Activated CD8-positive, alpha-beta T cell treated with anti-CD3 and anti-CD28 coated beads, Interleukin-2, amount 10 ng/mL, durations not matched to agents 7 days and 5 days (primary cell): Measurements from ENCODE around the gene SWSAP1. TPM values are rescaled to one million over a fixed set of nuclear protein-coding genes. Genes with fewer than 3 reads are reported as not detected.

ENCODE experiments used
- ATAC-seq: fragments of 150-1000 bp; cut with Tn5 transposase; one replicate; pipeline ENCODE4 v1.10.0; 2021; ENCODE audit warnings: moderate library complexity
- CTCF ChIA-PET: fragments of 350-600 bp; sonication (Branson Sonifier 250); formaldehyde crosslinking; loops from one replicate; lab custom pipeline; 2021; ENCODE audit warnings: antibody characterized with exemption; lab: Charles Lee
- POLR2A ChIA-PET: fragments of 350-600 bp; sonication (Branson Sonifier 250); formaldehyde crosslinking; loops from one replicate; lab custom pipeline; 2021; ENCODE audit warnings: antibody characterized with exemption; lab: Charles Lee
- DNase-seq: peaks from one replicate; pipeline ENCODE4 v3.0.0-alpha.2; 2020
- H3K27ac Mint-ChIP-seq: one replicate; pipeline ENCODE4 v1.8.0; 2021; ENCODE audit warnings: mild to moderate bottlenecking, mixed read lengths
- H3K27me3 Mint-ChIP-seq: one replicate; pipeline ENCODE4 v1.8.0; 2021; ENCODE audit warnings: low read depth, mixed read lengths
- H3K36me3 Mint-ChIP-seq: one replicate; pipeline ENCODE4 v1.8.0; 2021; ENCODE audit warnings: low read depth, mixed read lengths
- H3K4me1 Mint-ChIP-seq: one replicate; pipeline ENCODE4 v1.8.0; 2021; ENCODE audit warnings: low read depth, mixed read lengths
- H3K4me3 Mint-ChIP-seq: one replicate; pipeline ENCODE4 v1.8.0; 2021; ENCODE audit warnings: mild to moderate bottlenecking, mixed read lengths
- H3K9me3 Mint-ChIP-seq: one replicate; pipeline ENCODE4 v1.8.0; 2022; ENCODE audit warnings: mixed read lengths; ENCODE audit not compliant: insufficient read depth
- total RNA-seq, 2 experiments: library from RNA; stranded (reverse); gene quantifications; one replicate each; pipeline ENCODE4 v1.2.3, GENCODE V29; 2021

The SWSAP1 gene
- total RNA-seq, 2 experiments from 2014 or later = 3.1 to 3.4 TPM

DNA sequence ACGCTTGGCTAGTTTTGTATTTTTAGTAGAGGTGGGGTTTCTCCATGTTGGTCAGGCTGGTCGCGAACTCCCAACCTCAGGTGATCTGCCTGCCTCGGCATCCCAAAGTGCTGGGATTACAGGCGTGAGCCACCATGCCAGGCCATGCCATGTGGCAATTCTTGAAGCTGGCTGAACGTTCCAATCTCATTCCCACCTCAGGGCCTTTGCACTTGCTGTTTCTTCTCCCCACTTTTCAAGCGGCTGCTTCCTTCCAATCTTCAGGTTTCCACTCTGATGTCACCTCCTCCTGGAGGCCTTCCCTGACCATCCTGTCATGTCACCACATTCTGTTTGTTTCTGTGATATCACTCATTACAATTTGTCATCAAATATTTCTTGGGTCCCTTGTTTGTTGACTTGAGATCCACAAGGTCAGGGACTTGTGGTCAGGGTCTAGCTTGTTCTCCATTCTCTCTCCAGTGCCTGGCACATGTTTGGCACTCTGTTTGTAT, 5.4 kb downstream of the SWSAP1 start:
- Mint-ChIP-seq H3K27me3 (peaks cover 12% of the 10 kb centered on the region), H3K4me1 (peaks cover 58% of the 10 kb centered on the region), H3K9me3 (no peaks in the 10 kb centered on the region), H3K36me3 (peaks cover 23% of the 10 kb centered on the region), H3K4me3 (peak overlapping the region; percentile 84), H3K27ac (peak overlapping the region; percentile 98)
- CTCF ChIA-PET = interaction anchor here (0.6 to 2.7 kb wide), 12 partner anchors 10 to 103 kb away, joined by 3 to 36 read pairs (median 16); partner anchors contain the start of genes CCDC159, ODAD3, PRKCSH and TMEM205
- ATAC-seq = no peak
- POLR2A ChIA-PET = interaction anchor here (1.4 kb wide), 1 partner anchor 291 kb away, joined by 7 read pairs; the partner anchor contains the start of gene LDLR
- DNase-seq = no peak

DNA sequence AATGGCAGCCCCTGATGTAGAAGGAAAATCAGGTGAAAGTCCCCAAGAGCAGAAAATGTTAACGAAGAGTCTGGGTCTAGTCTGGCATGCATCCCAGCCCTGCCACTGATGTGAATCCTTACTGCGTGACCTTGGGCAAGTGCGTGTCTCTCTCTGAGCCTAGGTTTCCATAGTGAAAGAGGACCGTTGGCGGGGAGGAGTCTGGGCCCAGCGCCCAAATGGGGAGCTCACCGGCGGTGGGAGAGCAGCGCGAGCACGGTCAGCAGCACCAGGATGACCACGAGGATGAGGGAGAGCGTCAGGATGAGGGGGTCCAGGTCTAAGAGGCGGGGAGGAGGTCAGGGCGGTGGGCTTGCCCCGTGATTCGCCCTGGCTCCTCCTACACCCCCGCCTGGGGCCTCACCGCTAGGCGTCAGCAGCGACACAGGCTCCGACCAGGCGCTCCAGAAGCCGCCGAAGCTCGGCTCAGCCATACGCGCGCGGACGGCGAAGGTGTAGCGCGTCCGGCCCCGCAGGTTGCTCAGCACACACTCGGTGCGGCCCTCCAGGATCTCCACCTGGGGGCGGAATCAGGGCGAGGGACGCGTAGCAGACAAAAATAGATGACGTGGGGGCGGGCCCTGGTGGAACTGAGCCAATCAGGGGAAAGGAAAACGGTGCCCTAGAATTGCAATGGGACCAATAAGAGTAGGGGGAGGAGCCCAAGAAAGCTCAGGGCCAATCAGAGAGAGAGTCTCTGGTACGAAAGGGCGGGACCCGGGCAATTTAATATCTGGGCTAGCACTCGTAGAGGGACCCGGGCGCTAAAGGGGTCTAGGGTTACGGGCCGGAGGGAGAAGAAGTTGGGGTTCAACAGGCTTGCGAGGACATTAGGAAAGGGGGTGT, 6.4 kb downstream of the SWSAP1 start:
- POLR2A ChIA-PET = interaction anchor here (0.5 to 1.8 kb wide), 19 partner anchors 10 to 1413 kb away, joined by 3 to 7 read pairs (median 3); partner anchors contain the start of genes LDLR, ODAD3, RAB3D and ZNF653
- peak overlapping the region; percentile 84 for H3K4me3 Mint-ChIP-seq
- H3K36me3 Mint-ChIP-seq = peaks cover 19% of the 10 kb centered on the region
- H3K27me3 Mint-ChIP-seq = peaks cover 12% of the 10 kb centered on the region
- ATAC-seq (peak; percentile 86), DNase-seq (peak; percentile 99)
- H3K4me1 Mint-ChIP-seq = peaks cover 54% of the 10 kb centered on the region
- CTCF ChIA-PET = interaction anchor here (0.6 to 2.7 kb wide), 41 partner anchors 10 to 663 kb away, joined by 3 to 36 read pairs (median 5); partner anchors contain the start of genes CCDC159, DNM2, ECSIT and ELAVL3
- peak overlapping the region; percentile 98 for H3K27ac Mint-ChIP-seq
- no peaks in the 10 kb centered on the region for H3K9me3 Mint-ChIP-seq

DNA sequence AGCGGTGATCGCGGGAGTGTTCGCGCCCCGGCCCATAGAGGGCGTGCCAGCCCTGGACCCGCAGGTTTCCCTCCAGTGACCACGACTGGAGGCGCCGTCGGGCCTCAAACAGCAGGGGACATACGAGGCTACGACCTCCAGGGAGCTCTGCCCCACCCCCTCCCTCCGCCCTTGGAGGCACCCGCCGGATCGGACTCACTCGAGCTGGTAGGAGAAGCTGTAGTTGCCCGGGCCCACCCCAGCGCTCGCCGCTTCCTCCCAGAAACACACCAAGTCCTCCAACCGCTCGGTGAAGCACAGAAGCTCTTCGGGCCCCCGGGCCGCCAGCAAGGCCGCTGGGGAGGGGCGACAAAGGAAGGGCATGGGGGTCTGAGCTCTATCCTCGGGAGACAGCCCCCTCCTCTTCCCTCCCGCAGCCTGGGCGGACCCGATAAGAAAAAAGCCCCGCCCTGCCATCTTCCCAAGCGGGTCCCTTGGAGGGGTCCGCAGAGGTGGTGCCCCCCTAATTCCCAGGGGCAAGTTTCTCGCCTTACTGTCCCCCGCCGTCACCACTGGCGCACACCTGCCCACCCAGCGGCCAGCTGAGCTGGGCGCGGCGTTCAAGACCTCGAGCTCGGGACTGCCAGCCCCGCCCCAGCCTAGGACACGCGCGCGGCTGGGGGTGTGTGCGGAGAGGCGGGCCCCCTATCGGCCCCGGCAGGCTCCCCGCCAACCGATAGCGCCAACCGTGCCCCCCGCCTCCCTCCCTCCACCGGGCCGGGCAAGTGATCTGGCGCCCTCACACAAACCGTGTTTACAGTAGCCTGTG, 8.6 kb downstream of the SWSAP1 start:
- Mint-ChIP-seq H3K36me3 (peaks cover 5% of the 10 kb centered on the region), H3K27me3 (peaks cover 12% of the 10 kb centered on the region), H3K4me3 (peak overlapping the region; percentile 71), H3K27ac (peak overlapping the region; percentile 75), H3K9me3 (no peaks in the 10 kb centered on the region), H3K4me1 (peaks cover 42% of the 10 kb centered on the region)
- no peak for ATAC-seq
- DNase-seq = peak; percentile 67
- CTCF ChIA-PET = interaction anchor here (0.8 to 1.6 kb wide), 17 partner anchors 9 to 312 kb away, joined by 3 to 13 read pairs (median 4); partner anchors contain the start of genes CCDC159, ECSIT, ODAD3 and PRKCSH
- POLR2A ChIA-PET = interaction anchor here (0.6 to 1.2 kb wide), 3 partner anchors 8 to 60 kb away, joined by 3 to 4 read pairs (median 4); partner anchors contain the start of gene SWSAP1

DNA sequence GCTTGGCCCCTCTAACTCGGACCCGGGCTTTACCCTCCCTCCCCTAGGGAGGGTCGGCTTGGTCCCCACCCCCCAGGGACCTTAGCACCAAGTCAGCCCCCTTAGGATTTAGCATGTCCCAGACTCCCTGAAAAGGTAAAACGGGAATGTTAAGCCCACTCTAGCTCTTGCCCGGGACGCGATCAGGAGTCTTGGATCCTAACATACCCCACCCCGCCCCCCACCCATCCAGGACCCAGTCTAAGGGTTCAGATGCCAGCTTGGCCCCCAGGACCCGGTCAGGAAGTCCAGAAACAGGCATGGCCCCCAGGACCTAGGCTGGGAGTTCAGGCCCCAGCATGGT, 9.2 kb downstream of the SWSAP1 start:
- peaks cover 38% of the 10 kb centered on the region for H3K4me1 Mint-ChIP-seq
- no peak overlapping the region for H3K27ac Mint-ChIP-seq
- H3K27me3 Mint-ChIP-seq = peaks cover 12% of the 10 kb centered on the region
- no peak for DNase-seq
- no peaks in the 10 kb centered on the region for H3K9me3 Mint-ChIP-seq
- no peak for ATAC-seq
- H3K4me3 Mint-ChIP-seq = no peak overlapping the region
- H3K36me3 Mint-ChIP-seq = peaks cover 3% of the 10 kb centered on the region
- ChIA-PET CTCF (interaction anchor here (0.8 to 1.6 kb wide), 11 partner anchors 9 to 311 kb away, joined by 3 to 13 read pairs (median 5); partner anchors contain the start of genes CCDC159, ECSIT, ODAD3 and PRKCSH), POLR2A (interaction anchor here (1.2 kb wide), 1 partner anchor 9 kb away, joined by 4 read pairs; the partner anchor contains the start of gene SWSAP1)

DNA sequence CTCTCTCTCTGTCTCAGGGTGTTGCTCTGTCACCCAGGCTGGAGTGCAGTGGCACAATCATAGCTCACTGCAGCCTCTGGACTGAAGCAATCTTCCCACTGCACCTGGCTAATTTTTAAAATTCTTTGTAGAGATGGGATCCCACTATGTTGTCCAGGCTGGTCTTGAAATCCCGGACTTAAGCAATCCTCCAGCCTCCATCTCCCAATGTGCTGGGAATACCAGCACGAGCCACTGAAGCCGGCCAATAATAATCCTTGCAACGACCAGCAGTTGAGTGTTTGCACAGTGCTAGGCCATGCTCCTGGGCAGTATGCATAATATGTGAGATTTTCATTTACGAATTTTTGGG, 10.3 kb downstream of the SWSAP1 start:
- Mint-ChIP-seq H3K9me3 (no peaks in the 10 kb centered on the region), H3K27ac (no peak overlapping the region), H3K4me3 (no peak overlapping the region), H3K27me3 (peaks cover 12% of the 10 kb centered on the region), H3K4me1 (peaks cover 33% of the 10 kb centered on the region), H3K36me3 (peaks cover 3% of the 10 kb centered on the region)
- ATAC-seq = no peak
- ChIA-PET POLR2A (no interaction called here), CTCF (no interaction called here)
- no peak for DNase-seq

DNA sequence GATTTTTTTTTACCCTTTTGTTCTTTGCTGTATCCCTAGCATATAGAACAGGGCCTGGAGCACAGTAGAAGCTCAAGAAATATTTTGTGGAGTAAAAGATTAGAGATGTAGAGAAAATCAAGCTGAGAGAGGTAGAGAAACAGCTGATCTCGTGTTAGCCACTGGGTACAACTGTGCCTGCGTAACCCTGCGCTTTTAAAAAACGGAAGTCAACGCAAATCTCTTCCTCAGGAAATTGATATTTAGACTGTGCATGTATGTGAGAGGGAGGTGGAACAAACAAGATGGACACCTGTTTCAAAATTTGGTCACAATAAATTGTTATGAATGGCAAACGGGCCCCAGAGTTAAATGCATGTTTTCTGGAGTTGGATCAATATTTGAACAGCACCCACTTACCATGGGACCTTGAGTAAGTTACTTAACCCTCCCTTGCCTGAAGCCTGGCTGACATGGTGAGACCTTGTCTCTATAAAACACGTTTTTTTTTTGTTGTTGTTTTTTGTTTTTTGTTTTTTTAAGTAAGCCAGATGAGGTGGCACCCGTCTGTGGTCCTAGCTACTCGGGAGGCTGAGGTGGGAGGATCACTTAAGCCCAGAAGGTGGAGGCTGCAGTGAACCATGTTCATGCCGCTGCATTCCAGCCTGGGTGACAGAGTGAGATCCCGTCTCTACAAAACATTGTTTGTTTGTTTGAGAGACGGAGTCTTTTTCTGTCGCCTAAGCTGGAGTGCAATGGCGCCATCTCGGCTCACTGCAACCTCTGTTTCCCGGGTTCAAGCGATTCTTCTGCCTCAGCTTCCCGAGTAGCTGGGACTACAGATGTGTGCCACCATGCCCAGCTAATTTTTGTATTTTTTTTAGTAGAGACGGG, 12.9 kb downstream of the SWSAP1 start:
- Mint-ChIP-seq H3K4me3 (no peak overlapping the region), H3K27ac (no peak overlapping the region), H3K27me3 (peaks cover 12% of the 10 kb centered on the region), H3K36me3 (no peaks in the 10 kb centered on the region), H3K4me1 (peaks cover 14% of the 10 kb centered on the region), H3K9me3 (no peaks in the 10 kb centered on the region)
- DNase-seq (no peak), ATAC-seq (no peak)
- CTCF ChIA-PET = interaction anchor here (1.0 to 1.2 kb wide), 2 partner anchors 10 to 65 kb away, joined by 4 read pairs; no protein-coding TSS in a partner anchor
- POLR2A ChIA-PET = no interaction called here

DNA sequence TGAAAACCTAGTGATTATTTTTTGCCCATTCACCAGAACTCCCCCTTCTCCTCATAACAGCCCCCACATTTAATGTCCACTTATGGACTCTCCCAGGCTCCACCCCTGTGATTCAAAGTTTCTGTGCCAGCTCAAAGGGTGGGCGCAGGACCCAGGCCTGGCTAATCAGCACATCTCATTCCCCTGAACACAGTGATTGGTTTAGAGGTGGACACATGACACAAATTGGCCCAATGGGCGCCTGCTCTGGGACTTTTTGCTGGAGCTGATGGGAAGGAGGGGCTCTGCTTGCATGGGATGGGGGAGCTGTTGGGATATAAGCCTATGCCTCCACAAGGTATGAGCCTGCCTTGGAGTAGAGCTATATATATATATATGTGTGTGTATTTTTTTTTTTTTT, 15.9 kb downstream of the SWSAP1 start:
- no peak overlapping the region for H3K27ac Mint-ChIP-seq
- CTCF ChIA-PET = interaction anchor here (0.6 to 2.7 kb wide), 3 partner anchors 9 to 96 kb away, joined by 3 to 19 read pairs (median 4); no protein-coding TSS in a partner anchor

DNA sequence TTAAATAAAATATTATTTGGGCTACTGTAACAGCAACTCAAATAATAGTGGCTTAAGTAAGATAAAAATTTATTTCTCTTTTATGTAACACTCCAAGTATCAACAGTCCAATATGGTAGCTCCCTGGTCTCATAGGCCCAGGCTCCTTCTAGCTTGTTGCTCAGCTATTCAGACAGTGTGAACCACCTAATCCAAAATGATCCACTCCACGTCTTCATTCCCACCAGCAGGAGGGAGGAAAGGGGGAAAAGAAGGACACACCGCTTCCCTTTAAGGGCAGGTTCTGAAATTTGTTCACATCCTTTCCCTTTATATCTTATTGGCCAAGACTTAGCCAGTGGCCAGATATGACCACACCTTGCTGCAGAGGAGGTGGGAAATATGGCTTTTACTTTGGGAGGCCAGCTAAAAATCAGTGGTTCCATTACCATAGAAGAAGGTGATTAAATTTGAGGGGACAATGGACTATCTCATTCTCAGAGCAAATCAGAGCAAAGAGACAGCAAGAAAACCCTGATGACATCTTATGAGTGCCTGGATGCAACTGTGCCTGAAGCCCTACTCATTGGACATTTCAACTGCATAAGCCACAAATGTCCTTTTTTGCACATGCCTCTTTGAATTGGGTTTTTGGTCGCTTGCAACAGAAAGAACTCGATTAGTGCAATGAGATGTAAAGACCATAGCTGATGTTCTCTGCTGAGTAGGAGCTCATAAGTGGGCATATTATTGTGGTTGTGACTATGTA, 16.6 kb downstream of the SWSAP1 start:
- no peaks in the 10 kb centered on the region for H3K9me3 Mint-ChIP-seq
- no peaks in the 10 kb centered on the region for H3K36me3 Mint-ChIP-seq
- ChIA-PET POLR2A (interaction anchor here (0.8 to 1.4 kb wide), 3 partner anchors 9 to 13 kb away, joined by 3 to 4 read pairs (median 3); no protein-coding TSS in a partner anchor), CTCF (interaction anchor here (0.6 to 2.7 kb wide), 3 partner anchors 10 to 97 kb away, joined by 3 to 19 read pairs (median 4); no protein-coding TSS in a partner anchor)
- peaks cover 9% of the 10 kb centered on the region for H3K4me1 Mint-ChIP-seq
- DNase-seq = no peak
- peaks cover 10% of the 10 kb centered on the region for H3K27me3 Mint-ChIP-seq
- ATAC-seq = no peak
- H3K27ac Mint-ChIP-seq = no peak overlapping the region
- no peak overlapping the region for H3K4me3 Mint-ChIP-seq

More for the DNA sequence above, 15.9 kb downstream of the SWSAP1 start:
- ATAC-seq = no peak
- DNase-seq = no peak
- Mint-ChIP-seq H3K36me3 (no peaks in the 10 kb centered on the region), H3K9me3 (no peaks in the 10 kb centered on the region), H3K4me1 (peaks cover 9% of the 10 kb centered on the region), H3K4me3 (no peak overlapping the region), H3K27me3 (peaks cover 10% of the 10 kb centered on the region)
- POLR2A ChIA-PET = interaction anchor here (1.2 to 1.4 kb wide), 2 partner anchors 9 to 14 kb away, joined by 3 to 4 read pairs; no protein-coding TSS in a partner anchor

DNA sequence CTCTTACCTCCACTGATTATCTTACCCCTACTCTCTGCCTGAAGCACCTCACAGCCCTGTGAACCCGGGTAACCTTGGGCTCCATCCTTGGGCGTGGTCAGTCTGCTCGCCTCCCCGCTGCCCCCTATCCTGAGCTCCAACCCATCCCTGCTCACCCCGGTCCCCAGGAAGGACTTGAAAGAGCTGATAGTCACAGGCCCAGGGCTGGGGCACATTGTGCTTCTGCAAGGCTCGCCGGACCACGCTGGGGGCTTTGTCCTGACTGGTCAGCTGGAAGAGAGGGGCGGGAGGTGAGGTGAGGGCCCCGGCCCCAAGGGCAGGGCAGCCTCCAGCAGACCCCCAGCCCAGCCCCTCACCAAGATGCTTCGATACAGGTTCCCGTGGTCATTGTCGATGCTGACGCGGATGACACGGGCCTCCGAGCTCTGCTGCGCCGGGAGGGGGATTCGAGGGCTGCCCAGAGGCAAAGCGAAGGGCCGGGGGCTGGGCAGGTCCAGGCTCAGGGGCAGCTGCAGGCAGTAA, 22.7 kb downstream of the SWSAP1 start:
- H3K36me3 Mint-ChIP-seq = no peaks in the 10 kb centered on the region
- no peak overlapping the region for H3K4me3 Mint-ChIP-seq
- no peak for ATAC-seq
- POLR2A ChIA-PET = interaction anchor here (1.1 kb wide), 1 partner anchor 22 kb away, joined by 3 read pairs; no protein-coding TSS in a partner anchor
- H3K27me3 Mint-ChIP-seq = peaks cover 10% of the 10 kb centered on the region
- CTCF ChIA-PET = interaction anchor here (3.5 kb wide), 1 partner anchor 16 kb away, joined by 10 read pairs; no protein-coding TSS in a partner anchor
- H3K27ac Mint-ChIP-seq = no peak overlapping the region
- DNase-seq = no peak
- H3K4me1 Mint-ChIP-seq = peaks cover 3% of the 10 kb centered on the region
- H3K9me3 Mint-ChIP-seq = no peaks in the 10 kb centered on the region
